AG04449 (cell line): ENCODE measurements around the gene ELK3.
A peak's percentile ranks its signal among the peaks of the same experiment; 100 is the strongest.

Experiments used
- CTCF ChIA-PET: fragments of 350-600 bp; formaldehyde crosslinking; extraction: SDS; loops from one replicate; lab custom pipeline; 2021; ENCODE audit warnings: antibody characterized with exemption; lab: Yijun Ruan, JAX
- POLR2A ChIA-PET: fragments of 400-600, 350-600 bp; formaldehyde crosslinking; extraction: SDS; loops from one replicate; lab custom pipeline; 2020; ENCODE audit warnings: antibody characterized with exemption, inconsistent platforms; lab: Yijun Ruan, JAX
- DNase-seq: peaks from one replicate; pipeline ENCODE4 v3.0.0-alpha.2; 2010; ENCODE audit warnings: low read depth, low spot score
- H3K4me3 ChIP-seq: 2 replicates; pipeline ENCODE4 v1.5.1; 2011; ENCODE audit warnings: low read depth, mild to moderate bottlenecking, control low read depth, low read length
- TF ChIP-seq, protein P1 (sequence below): IDR thresholded peaks from one replicate; pipeline ENCODE4 v1.5.1; 2011; ENCODE audit warnings: mild to moderate bottlenecking, moderate library complexity, low read length, control low read depth, inconsistent platforms; ENCODE audit not compliant: insufficient read depth; ENCODE audit errors: missing control alignments

Gene ELK3

GRCh38 chr12:96263449-96263902 lies 69.3 kb downstream of the ELK3 start:
- DNase-seq = no peak
- H3K4me3 ChIP-seq = no peak overlapping the region
- CTCF ChIA-PET = interaction anchor here (1.0 to 1.8 kb wide), 3 partner anchors 10 to 253 kb away, joined by 3 to 5 read pairs (median 4); no protein-coding TSS in a partner anchor
- POLR2A ChIA-PET = no interaction called here
- TF ChIP-seq, protein P1, sequence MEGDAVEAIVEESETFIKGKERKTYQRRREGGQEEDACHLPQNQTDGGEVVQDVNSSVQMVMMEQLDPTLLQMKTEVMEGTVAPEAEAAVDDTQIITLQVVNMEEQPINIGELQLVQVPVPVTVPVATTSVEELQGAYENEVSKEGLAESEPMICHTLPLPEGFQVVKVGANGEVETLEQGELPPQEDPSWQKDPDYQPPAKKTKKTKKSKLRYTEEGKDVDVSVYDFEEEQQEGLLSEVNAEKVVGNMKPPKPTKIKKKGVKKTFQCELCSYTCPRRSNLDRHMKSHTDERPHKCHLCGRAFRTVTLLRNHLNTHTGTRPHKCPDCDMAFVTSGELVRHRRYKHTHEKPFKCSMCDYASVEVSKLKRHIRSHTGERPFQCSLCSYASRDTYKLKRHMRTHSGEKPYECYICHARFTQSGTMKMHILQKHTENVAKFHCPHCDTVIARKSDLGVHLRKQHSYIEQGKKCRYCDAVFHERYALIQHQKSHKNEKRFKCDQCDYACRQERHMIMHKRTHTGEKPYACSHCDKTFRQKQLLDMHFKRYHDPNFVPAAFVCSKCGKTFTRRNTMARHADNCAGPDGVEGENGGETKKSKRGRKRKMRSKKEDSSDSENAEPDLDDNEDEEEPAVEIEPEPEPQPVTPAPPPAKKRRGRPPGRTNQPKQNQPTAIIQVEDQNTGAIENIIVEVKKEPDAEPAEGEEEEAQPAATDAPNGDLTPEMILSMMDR = no peak

- POLR2A ChIA-PET = no interaction called here
- TF ChIP-seq, protein P1 = no peak
- no peak for DNase-seq
- no peak overlapping the region for H3K4me3 ChIP-seq
- CTCF ChIA-PET = interaction anchor here (0.9 to 2.2 kb wide), 2 partner anchors 135 to 251 kb away, joined by 3 to 8 read pairs; partner anchors contain the start of gene CDK17
These were observed 71.2 kb downstream of the ELK3 start for GRCh38 chr12:96265400-96265799.

DNA sequence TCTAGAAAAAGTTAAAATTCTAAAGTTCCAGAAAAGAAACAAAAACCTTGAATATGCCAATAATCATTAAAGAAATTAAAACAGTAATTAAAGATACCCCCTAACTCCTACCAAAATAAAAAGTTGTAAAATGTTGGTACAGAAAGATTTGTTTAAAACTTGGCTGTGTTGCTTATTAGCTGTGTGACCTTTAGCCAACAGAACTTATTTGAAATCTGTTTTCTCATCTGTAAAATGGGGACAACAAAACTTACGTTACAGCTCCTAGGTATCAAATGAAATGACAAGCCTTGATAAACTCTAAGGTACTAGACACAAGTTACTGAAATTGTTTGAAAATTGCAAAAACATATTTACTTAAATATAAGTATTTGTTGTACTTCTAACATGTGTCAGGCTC lies 71.7 kb downstream of the ELK3 start:
- DNase-seq = no peak
- no peak overlapping the region for H3K4me3 ChIP-seq
- ChIA-PET POLR2A (no interaction called here), CTCF (interaction anchor here (0.9 to 2.2 kb wide), 2 partner anchors 134 to 250 kb away, joined by 3 to 8 read pairs; partner anchors contain the start of gene CDK17)
- TF ChIP-seq, protein P1 = no peak

- POLR2A ChIA-PET = no interaction called here
- TF ChIP-seq, protein P1 = no peak
- CTCF ChIA-PET = interaction anchor here (0.9 to 2.2 kb wide), 2 partner anchors 134 to 250 kb away, joined by 3 to 8 read pairs; partner anchors contain the start of gene CDK17
- DNase-seq = no peak
- H3K4me3 ChIP-seq = no peak overlapping the region
These were observed 72.1 kb downstream of the ELK3 start for GRCh38 chr12:96266238-96266637.

DNA sequence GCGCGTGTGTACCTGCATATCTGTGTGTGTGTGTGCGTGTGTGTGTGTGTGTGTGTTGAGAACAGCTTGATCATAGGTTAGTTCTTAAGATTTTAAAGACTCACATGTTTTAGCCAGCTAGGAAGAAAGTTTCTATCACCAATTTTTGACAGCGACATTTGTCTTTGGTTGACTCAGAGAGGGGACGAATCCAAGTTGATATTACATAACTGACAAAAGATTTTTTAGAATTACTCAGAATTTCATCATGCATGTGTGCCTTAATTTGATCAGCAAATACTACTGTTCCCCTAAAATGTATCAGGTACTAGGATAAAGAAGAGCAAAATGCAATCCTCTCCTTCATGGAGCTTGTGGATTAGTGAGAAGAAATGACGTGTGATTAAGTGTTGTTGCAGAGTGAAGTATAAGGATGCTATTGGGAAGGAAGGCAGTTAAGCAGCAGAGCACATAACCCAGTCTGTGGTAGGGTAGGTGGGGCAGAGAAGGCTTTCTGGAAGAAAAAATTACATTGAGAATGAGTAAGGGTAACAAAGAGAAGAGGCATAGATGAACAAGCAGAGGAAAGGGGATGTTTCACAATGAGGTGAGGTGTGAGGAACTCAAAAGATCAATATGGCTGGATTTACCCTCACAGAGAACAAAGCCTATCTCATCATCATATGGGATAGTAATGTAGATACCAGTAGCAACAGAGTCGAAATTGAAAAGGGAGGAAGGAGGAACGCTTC lies 77.5 kb downstream of the ELK3 start:
- TF ChIP-seq, protein P1 = no peak
- DNase-seq = no peak
- CTCF ChIA-PET = interaction anchor here (0.9 to 2.3 kb wide), 3 partner anchors 10 to 220 kb away, joined by 3 to 7 read pairs (median 4); partner anchors contain the start of gene CFAP54
- POLR2A ChIA-PET = interaction anchor here (0.6 kb wide), 1 partner anchor 80 kb away, joined by 3 read pairs; no protein-coding TSS in a partner anchor
- no peak overlapping the region for H3K4me3 ChIP-seq

GRCh38 chr12:96274331-96274730 lies 80.2 kb downstream of the ELK3 start:
- TF ChIP-seq, protein P1 = no peak
- CTCF ChIA-PET = no interaction called here

More at GRCh38 chr12:96274331-96274730, 80.2 kb downstream of the ELK3 start:
- POLR2A ChIA-PET = interaction anchor here (0.6 kb wide), 1 partner anchor 35 kb away, joined by 3 read pairs; no protein-coding TSS in a partner anchor
- no peak overlapping the region for H3K4me3 ChIP-seq
- DNase-seq = peak; percentile 41
